DOHH2 (cell line): Measurements from ENCODE around the gene OR10A6.

Experiments used
- H3F3A ChIP-seq: fragments of 200-600 bp; sonication (generic), shearing (Covaris generic); 2 replicates; pipeline ENCODE4 v1.6.0; 2016; ENCODE audit warnings: antibody characterized with exemption, mild to moderate bottlenecking; ENCODE audit not compliant: control insufficient read depth, insufficient read depth
- H3K27ac ChIP-seq: fragments of 200-600 bp; sonication (generic); 2 replicates; pipeline ENCODE4 v1.5.1; 2014; ENCODE audit warnings: low read depth, mild to moderate bottlenecking, low read length, moderate library complexity
- H3K27me3 ChIP-seq: fragments of 200-600 bp; sonication (generic); 2 replicates; pipeline ENCODE4 v1.6.1; 2014; ENCODE audit warnings: mild to moderate bottlenecking, low read length, mixed read lengths; ENCODE audit not compliant: control insufficient read depth
- H3K36me3 ChIP-seq: fragments of 200-600 bp; sonication (generic); 2 replicates; pipeline ENCODE4 v1.6.1; 2014; ENCODE audit warnings: mild to moderate bottlenecking, low read length, moderate library complexity, mixed read lengths; ENCODE audit not compliant: control insufficient read depth
- H3K4me1 ChIP-seq: fragments of 200-600 bp; sonication (generic); 2 replicates; pipeline ENCODE4 v1.6.1; 2014; ENCODE audit warnings: mild to moderate bottlenecking, low read length, mixed read lengths; ENCODE audit not compliant: control insufficient read depth
- H3K4me2 ChIP-seq: fragments of 200-600 bp; sonication (generic); 2 replicates; pipeline ENCODE4 v1.6.0; 2014; ENCODE audit warnings: mild to moderate bottlenecking, low read length, moderate library complexity
- H3K4me3 ChIP-seq: fragments of 200-600 bp; sonication (generic); 2 replicates; pipeline ENCODE4 v1.5.1; 2014; ENCODE audit warnings: mild to moderate bottlenecking, low read length, mixed read lengths
- H3K79me2 ChIP-seq: fragments of 200-600 bp; sonication (generic); 2 replicates; pipeline ENCODE4 v1.6.1; 2014; ENCODE audit warnings: mild to moderate bottlenecking, low read length, mixed read lengths; ENCODE audit not compliant: control insufficient read depth
- H3K9me2 ChIP-seq: fragments of 200-600 bp; sonication (generic); replicated peaks from 2 replicates; pipeline ENCODE4 v1.6.1; 2014; ENCODE audit warnings: mild to moderate bottlenecking, low read length, mixed read lengths; ENCODE audit not compliant: control insufficient read depth
- H3K9me3 ChIP-seq: fragments of 200-600 bp; sonication (generic); 2 replicates; pipeline ENCODE4 v1.6.1; 2014; ENCODE audit warnings: antibody characterized with exemption, low read length, mixed read lengths; ENCODE audit not compliant: control insufficient read depth, insufficient read depth
- H4K20me1 ChIP-seq: fragments of 200-600 bp; sonication (generic); 2 replicates; pipeline ENCODE4 v1.6.0; 2014; ENCODE audit warnings: low read depth, mild to moderate bottlenecking, antibody characterized with exemption, low read length, moderate library complexity; ENCODE audit not compliant: control insufficient read depth, insufficient read depth
- CTCF ChIP-seq: fragments of 200-600 bp; sonication (generic); IDR thresholded peaks from one replicate; pipeline ENCODE4 v1.5.1; 2014; ENCODE audit warnings: antibody characterized with exemption, mild to moderate bottlenecking, low read depth, low read length; ENCODE audit not compliant: poor library complexity, severe bottlenecking
- EZH2phosphoT487 ChIP-seq: fragments of 200-600 bp; sonication (generic); IDR thresholded peaks from 2 replicates; pipeline ENCODE4 v1.6.1; 2017; ENCODE audit warnings: borderline replicate concordance, mild to moderate bottlenecking, antibody characterized with exemption, low read length, moderate library complexity, mixed read lengths

The OR10A6 gene, protein sequence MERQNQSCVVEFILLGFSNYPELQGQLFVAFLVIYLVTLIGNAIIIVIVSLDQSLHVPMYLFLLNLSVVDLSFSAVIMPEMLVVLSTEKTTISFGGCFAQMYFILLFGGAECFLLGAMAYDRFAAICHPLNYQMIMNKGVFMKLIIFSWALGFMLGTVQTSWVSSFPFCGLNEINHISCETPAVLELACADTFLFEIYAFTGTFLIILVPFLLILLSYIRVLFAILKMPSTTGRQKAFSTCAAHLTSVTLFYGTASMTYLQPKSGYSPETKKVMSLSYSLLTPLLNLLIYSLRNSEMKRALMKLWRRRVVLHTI

DNA sequence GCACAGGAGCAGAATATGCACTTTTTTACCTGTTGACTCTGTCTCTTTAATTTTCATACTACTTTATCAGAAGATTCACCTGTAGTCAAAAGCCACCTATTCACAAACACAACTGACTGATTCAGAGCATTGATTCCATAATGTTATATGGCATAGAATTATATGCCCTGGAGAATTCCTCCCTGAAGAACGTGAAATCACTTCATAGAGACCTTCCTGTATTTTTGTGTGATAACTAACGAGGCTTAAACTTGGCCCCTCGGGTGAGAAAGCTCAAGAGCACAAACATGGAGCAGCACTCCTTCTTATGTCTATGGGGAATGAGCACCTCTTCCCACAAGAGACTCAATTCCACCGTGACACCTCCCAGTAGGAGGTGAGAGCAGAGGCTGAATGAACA is at the start of gene OR10A6:
Gene OR10A6 (minus strand): TSS at position 101 of the 400 bp plus-strand sequence. CDS start 2,606 bp downstream, outside the sequence.
- Histone ChIP-seq H3K9me2 (no peaks in the 10 kb centered on the region), H3K9me3 (peaks cover 2% of the 10 kb centered on the region; the same call in 1 of the 2 replicates), H3K27ac (no peak within 1 kb of the TSS), H3F3A (no peaks in the 10 kb centered on the region), H3K27me3 (no peaks in the 10 kb centered on the region), H3K79me2 (no peaks in the 10 kb centered on the region), H3K4me1 (peaks cover 16% of the 10 kb centered on the region), H4K20me1 (no peaks in the 10 kb centered on the region), H3K36me3 (no peaks in the 10 kb centered on the region), H3K4me3 (no peak within 1 kb of the TSS), H3K4me2 (no peak within 1 kb of the TSS)
- TF ChIP-seq EZH2phosphoT487 = no peak
- TF ChIP-seq CTCF = no peak

DNA sequence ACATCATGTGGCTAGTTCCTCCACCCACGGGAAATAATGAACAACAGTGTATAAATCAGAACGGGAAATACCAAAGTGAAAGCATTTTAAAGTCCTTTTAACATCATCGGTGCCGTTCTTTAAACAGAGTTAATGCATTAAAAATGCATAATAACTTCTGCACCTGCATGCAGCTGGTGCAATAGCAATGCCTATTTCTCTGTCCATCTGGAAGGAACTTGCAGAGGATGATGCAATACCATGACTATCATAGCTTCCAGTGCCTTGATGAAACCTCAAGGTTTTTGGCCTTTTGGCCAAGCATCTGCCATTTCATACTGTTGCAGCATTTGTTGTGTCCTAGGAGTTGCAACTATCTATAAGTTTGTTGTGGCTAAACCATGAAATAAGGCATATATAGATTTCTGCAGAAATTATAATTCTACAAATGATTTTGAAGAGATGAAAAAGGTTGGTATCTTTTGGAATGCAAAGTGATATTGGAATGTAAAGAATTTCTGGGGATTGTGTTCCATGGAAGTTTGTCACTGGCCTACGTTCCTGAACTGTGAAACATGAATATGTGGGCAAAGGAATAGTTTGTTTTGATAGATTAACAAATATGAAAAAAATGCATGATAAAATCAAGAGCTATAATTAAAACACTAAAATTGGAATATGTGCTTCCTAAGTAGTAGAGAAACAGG is 46.3 kb upstream of the OR10A6 start:
- H3K4me1 ChIP-seq = peaks cover 13% of the 10 kb centered on the region
- TF ChIP-seq EZH2phosphoT487 (no peak), CTCF (no peak)
- no peaks in the 10 kb centered on the region for H3K36me3 ChIP-seq
- H3K9me2 ChIP-seq = no peaks in the 10 kb centered on the region
- no peak overlapping the region for H3K4me3 ChIP-seq
- no peaks in the 10 kb centered on the region for H4K20me1 ChIP-seq
- no peaks in the 10 kb centered on the region for H3F3A ChIP-seq
- H3K27ac ChIP-seq = no peak overlapping the region
- H3K27me3 ChIP-seq = no peaks in the 10 kb centered on the region
- H3K79me2 ChIP-seq = no peaks in the 10 kb centered on the region
- no peak overlapping the region for H3K4me2 ChIP-seq
- no peaks in the 10 kb centered on the region for H3K9me3 ChIP-seq

DNA sequence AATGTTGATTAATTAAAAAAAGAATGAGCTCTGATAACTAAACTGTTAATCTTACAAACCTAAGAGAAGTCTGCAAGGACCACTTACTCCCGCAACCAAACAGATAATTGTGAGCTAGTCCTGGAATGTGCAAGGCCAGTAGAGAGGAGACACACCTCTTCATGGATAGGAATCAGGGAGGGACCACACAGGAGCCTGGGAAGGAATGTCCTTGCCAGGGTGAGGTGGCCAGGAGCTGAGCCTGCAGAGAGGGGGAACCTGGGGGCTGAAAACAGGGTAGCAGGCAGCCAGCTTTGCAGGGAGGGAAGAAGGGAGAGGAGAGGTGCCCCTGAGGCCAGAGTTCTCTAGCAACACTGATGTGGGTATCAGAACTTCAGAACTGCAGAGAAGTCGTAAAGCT is 43.6 kb upstream of the OR10A6 start:
- no peaks in the 10 kb centered on the region for H4K20me1 ChIP-seq
- no peak for TF ChIP-seq CTCF
- no peak for TF ChIP-seq EZH2phosphoT487
- H3K9me2 ChIP-seq = no peaks in the 10 kb centered on the region
- no peak overlapping the region for H3K27ac ChIP-seq
- H3K36me3 ChIP-seq = no peaks in the 10 kb centered on the region
- no peaks in the 10 kb centered on the region for H3K79me2 ChIP-seq
- H3K27me3 ChIP-seq = no peaks in the 10 kb centered on the region
- 0 out of 2 replicates have a peak, but pooled peaks cover 2% of the 10 kb centered on the region for H3K4me1 ChIP-seq
- no peak overlapping the region for H3K4me3 ChIP-seq
- H3F3A ChIP-seq = no peaks in the 10 kb centered on the region
- no peaks in the 10 kb centered on the region for H3K9me3 ChIP-seq
- H3K4me2 ChIP-seq = no peak overlapping the region
